Measurements from ENCODE around the gene PRPF40A. TPM values are rescaled to one million over a fixed set of nuclear protein-coding genes. Genes with fewer than 3 reads are reported as not detected.
"Not testable (repeated sequence)": the region's sequence is repeated elsewhere in the genome, so short reads cannot be mapped to it uniquely, and the experiment has no call there.

The PRPF40A gene
- total RNA-seq (2022): 127 and 138 TPM in 2 replicates
- Bru-seq, nascent RNA: percentile 98 among the genes with signal in this experiment
- BruChase-seq, experiment 1, labeled RNA remaining after a 2-hour chase: percentile 96 among the genes with signal in this experiment
- BruChase-seq, experiment 2, labeled RNA remaining after a 6-hour chase: percentile 95 among the genes with signal in this experiment
- long read RNA-seq, full-length matches to known transcripts: 3 of 243 reads
- long read RNA-seq, partial matches to known transcripts: 63 of 243 reads
- long read RNA-seq, other reads (novel, unspliced or antisense): 177 of 243 reads

GRCh38 chr2:152717228-152718075, at the start of gene PRPF40A:
Gene PRPF40A, minus strand, starts transcription at chr2:152717461. Its CDS starts 22 bp downstream, at chr2:152717439.
- peak within 1 kb of the TSS; percentile 88 for H3K4me3 ChIP-seq (ENCODE audit: low read depth, low read length)
- H3K4me1 Mint-ChIP-seq (ENCODE audit: low read depth, unreplicated experiment): peaks cover 22% of the 10 kb centered on the region
- H3K4me1 ChIP-seq: peaks cover 15% of the 10 kb centered on the region; the same call in 1 of the 2 replicates
- no peaks in the 10 kb centered on the region for H3K9me3 ChIP-seq
- H3K36me3 ChIP-seq (ENCODE audit: control insufficient read depth, insufficient read depth, low read length): no peaks in the 10 kb centered on the region; the same call in 1 of the 2 replicates
- peaks cover 76% of the 10 kb centered on the region for H3K36me3 Mint-ChIP-seq (ENCODE audit: insufficient read depth, unreplicated experiment)
- no peaks in the 10 kb centered on the region for H3K27me3 ChIP-seq (replicated peaks; ENCODE audit: control insufficient read depth, insufficient read depth, low read length)
- no peaks in the 10 kb centered on the region for H3K27me3 Mint-ChIP-seq (ENCODE audit: insufficient read depth, unreplicated experiment)
- BruUV-seq (replicated peaks): no TSS peak
- TF ChIP-seq CTCF (IDR thresholded peaks at IDR 0.05; ENCODE audit: insufficient read depth in 1 of 2, low read depth in 1 of 2, low read length in 1 of 2, severe bottlenecking in 1 of 2, unreplicated experiment in 1 of 2): no peak
- no peaks in the 10 kb centered on the region for H3K9me3 Mint-ChIP-seq (ENCODE audit: unreplicated experiment)
- intact Hi-C loops (cut with micrococcal nuclease; ENCODE audit: unreplicated experiment): loop anchor here (1.0 to 2.0 kb wide), 2 partner anchors 14 to 23 kb away; no protein-coding TSS in a partner anchor
- H3K4me3 Mint-ChIP-seq (ENCODE audit: unreplicated experiment): peak within 1 kb of the TSS; percentile 96
- POLR2A ChIA-PET: interaction anchor here (1.0 to 1.2 kb wide), 2 partner anchors 12 to 14 kb away, joined by 5 to 7 read pairs; no protein-coding TSS in a partner anchor
- H3K27ac Mint-ChIP-seq (ENCODE audit: unreplicated experiment): peak within 1 kb of the TSS; percentile 97
- CTCF ChIA-PET: interaction anchor here (0.5 to 1.4 kb wide), 6 partner anchors 14 to 541 kb away, joined by 3 to 6 read pairs (median 4); no protein-coding TSS in a partner anchor
- peak; percentile 99 for DNase-seq

GRCh38 chr2:152766928-152767327, 49.7 kb upstream of the PRPF40A start:
- no peak overlapping the region for H3K4me3 ChIP-seq (ENCODE audit: low read depth, low read length)
- DNase-seq: no peak
- H3K36me3 Mint-ChIP-seq (ENCODE audit: insufficient read depth, unreplicated experiment): peaks cover 22% of the 10 kb centered on the region
- no peaks in the 10 kb centered on the region for H3K27me3 Mint-ChIP-seq (ENCODE audit: insufficient read depth, unreplicated experiment)
- no peaks in the 10 kb centered on the region for H3K36me3 ChIP-seq (ENCODE audit: control insufficient read depth, insufficient read depth, low read length)
- no peaks in the 10 kb centered on the region for H3K27me3 ChIP-seq (replicated peaks; ENCODE audit: control insufficient read depth, insufficient read depth, low read length)
- H3K4me3 Mint-ChIP-seq (ENCODE audit: unreplicated experiment): no peak overlapping the region
- no peak overlapping the region for H3K27ac Mint-ChIP-seq (ENCODE audit: unreplicated experiment)
- POLR2A ChIA-PET: no interaction called here
- intact Hi-C loops (cut with micrococcal nuclease; ENCODE audit: unreplicated experiment): no loop called here
- no peaks in the 10 kb centered on the region for H3K9me3 Mint-ChIP-seq (ENCODE audit: unreplicated experiment)
- CTCF ChIA-PET: no interaction called here
- no peaks in the 10 kb centered on the region for H3K9me3 ChIP-seq
- BruUV-seq (replicated peaks): no TSS peak
- no peaks in the 10 kb centered on the region for H3K4me1 ChIP-seq
- no peak for TF ChIP-seq CTCF (IDR thresholded peaks at IDR 0.05; ENCODE audit: insufficient read depth in 1 of 2, low read depth in 1 of 2, low read length in 1 of 2, severe bottlenecking in 1 of 2, unreplicated experiment in 1 of 2)
- H3K4me1 Mint-ChIP-seq (ENCODE audit: low read depth, unreplicated experiment): no peaks in the 10 kb centered on the region

GRCh38 chr2:152763651-152764050, 46.4 kb upstream of the PRPF40A start:
- intact Hi-C loops (cut with micrococcal nuclease; ENCODE audit: unreplicated experiment): no loop called here
- ChIA-PET POLR2A (interaction anchor here (0.6 kb wide), 2 partner anchors 175 to 548 kb away, joined by 3 to 4 read pairs; no protein-coding TSS in a partner anchor), CTCF (no interaction called here)
- H3K9me3 ChIP-seq: no peaks in the 10 kb centered on the region
- Mint-ChIP-seq H3K9me3 (ENCODE audit: unreplicated experiment) (no peaks in the 10 kb centered on the region), H3K27me3 (ENCODE audit: insufficient read depth, unreplicated experiment) (no peaks in the 10 kb centered on the region), H3K27ac (ENCODE audit: unreplicated experiment) (no peak overlapping the region), H3K4me3 (ENCODE audit: unreplicated experiment) (no peak overlapping the region), H3K4me1 (ENCODE audit: low read depth, unreplicated experiment) (no peaks in the 10 kb centered on the region), H3K36me3 (ENCODE audit: insufficient read depth, unreplicated experiment) (peaks cover 35% of the 10 kb centered on the region)
- H3K36me3 ChIP-seq (ENCODE audit: control insufficient read depth, insufficient read depth, low read length): no peaks in the 10 kb centered on the region
- H3K27me3 ChIP-seq (replicated peaks; ENCODE audit: control insufficient read depth, insufficient read depth, low read length): no peaks in the 10 kb centered on the region
- BruUV-seq (replicated peaks): no TSS peak
- no peak for DNase-seq
- no peaks in the 10 kb centered on the region for H3K4me1 ChIP-seq
- TF ChIP-seq CTCF (IDR thresholded peaks at IDR 0.05; ENCODE audit: insufficient read depth in 1 of 2, low read depth in 1 of 2, low read length in 1 of 2, severe bottlenecking in 1 of 2, unreplicated experiment in 1 of 2): no peak
- H3K4me3 ChIP-seq (ENCODE audit: low read depth, low read length): no peak overlapping the region

- H3K4me1 Mint-ChIP-seq (ENCODE audit: low read depth, unreplicated experiment); H3K27me3 Mint-ChIP-seq (ENCODE audit: insufficient read depth, unreplicated experiment); H3K4me3 Mint-ChIP-seq (ENCODE audit: unreplicated experiment); POLR2A ChIA-PET; BruUV-seq (replicated peaks); H3K27me3 ChIP-seq (replicated peaks; ENCODE audit: control insufficient read depth, insufficient read depth, low read length); H3K9me3 Mint-ChIP-seq (ENCODE audit: unreplicated experiment); CTCF ChIA-PET; DNase-seq; H3K4me3 ChIP-seq (ENCODE audit: low read depth, low read length); intact Hi-C loops (cut with micrococcal nuclease; ENCODE audit: unreplicated experiment); H3K36me3 ChIP-seq (ENCODE audit: control insufficient read depth, insufficient read depth, low read length); H3K4me1 ChIP-seq; H3K27ac Mint-ChIP-seq (ENCODE audit: unreplicated experiment); H3K9me3 ChIP-seq: not testable (repeated sequence)
- peaks cover 35% of the 10 kb centered on the region for H3K36me3 Mint-ChIP-seq (ENCODE audit: insufficient read depth, unreplicated experiment)
Measured at GRCh38 chr2:152763208-152763607, 45.9 kb upstream of the PRPF40A start.
